Neural cell (in vitro differentiated cells): ENCODE data around the gene CYP39A1. TPM values are rescaled to one million over a fixed set of nuclear protein-coding genes. Genes with fewer than 3 reads are reported as not detected.

Experiments
- H2AFZ ChIP-seq: fragments of 200-600, 300-800 bp; sonication (generic), shearing (Covaris generic); 2 replicates; pipeline ENCODE4 v1.6.0; 2014; ENCODE audit warnings: low read depth, mild to moderate bottlenecking, antibody characterized with exemption, low read length, moderate library complexity
- H3F3A ChIP-seq: fragments of 200-600 bp; shearing (Covaris generic); 2 replicates; pipeline ENCODE4 v1.6.1; 2016; ENCODE audit warnings: mild to moderate bottlenecking, moderate library complexity, mixed read lengths, antibody characterized with exemption, low read length; ENCODE audit not compliant: insufficient read depth, poor library complexity, severe bottlenecking
- H3K27ac ChIP-seq: fragments of 200-600, 300-800 bp; sonication (generic), shearing (Covaris generic); 2 replicates; pipeline ENCODE4 v1.5.1; 2014; ENCODE audit warnings: mild to moderate bottlenecking, low read length, moderate library complexity
- H3K27me3 ChIP-seq: fragments of 300-800, 200-600 bp; sonication (generic), shearing (Covaris generic); 2 replicates; pipeline ENCODE4 v1.6.0; 2014; ENCODE audit warnings: mild to moderate bottlenecking, low read depth, low read length, moderate library complexity; ENCODE audit not compliant: insufficient read depth
- H3K36me3 ChIP-seq: fragments of 300-800, 200-600 bp; sonication (generic), shearing (Covaris generic); 2 replicates; pipeline ENCODE4 v1.5.1; 2014; ENCODE audit warnings: mild to moderate bottlenecking, antibody characterized with exemption, low read length, moderate library complexity; ENCODE audit not compliant: insufficient read depth
- H3K4me2 ChIP-seq: fragments of 300-800, 200-600 bp; sonication (generic), shearing (Covaris generic); 2 replicates; pipeline ENCODE4 v1.6.0; 2014; ENCODE audit warnings: mild to moderate bottlenecking, low read length
- H3K4me3 ChIP-seq: fragments of 300-800, 200-600 bp; sonication (generic), shearing (Covaris generic); 2 replicates; pipeline ENCODE4 v1.5.1; 2014; ENCODE audit warnings: mild to moderate bottlenecking, low read length, moderate library complexity
- H3K79me2 ChIP-seq: fragments of 200-600 bp; shearing (Covaris generic); replicated peaks from 2 replicates; pipeline ENCODE4 v1.6.0; 2014; ENCODE audit warnings: mild to moderate bottlenecking, low read length, moderate library complexity; ENCODE audit not compliant: insufficient read depth
- H3K9ac ChIP-seq: fragments of 300-800, 200-600 bp; sonication (generic), shearing (Covaris generic); 2 replicates; pipeline ENCODE4 v1.6.1; 2016; ENCODE audit warnings: mild to moderate bottlenecking, low read length, mixed read lengths
- H3K9me2 ChIP-seq: fragments of 200-600 bp; shearing (Covaris generic); 2 replicates; pipeline ENCODE4 v1.6.1; 2016; ENCODE audit warnings: mild to moderate bottlenecking, low read length, mixed read lengths; ENCODE audit not compliant: insufficient read depth
- H3K9me3 ChIP-seq: fragments of 200-600, 300-800 bp; sonication (generic), shearing (Covaris generic); 2 replicates; pipeline ENCODE4 v1.6.1; 2016; ENCODE audit warnings: mild to moderate bottlenecking, mixed run types, low read length, moderate library complexity, mixed read lengths
- H4K20me1 ChIP-seq: fragments of 200-600 bp; shearing (Covaris generic); 2 replicates; pipeline ENCODE4 v1.6.1; 2016; ENCODE audit warnings: mild to moderate bottlenecking, mixed run types; ENCODE audit not compliant: insufficient read depth
- CTCF ChIP-seq: fragments of 450-650 bp; IDR thresholded peaks from 2 replicates; pipeline ENCODE4 v1.5.1; 2014; ENCODE audit warnings: antibody characterized with exemption, mild to moderate bottlenecking, moderate library complexity; ENCODE audit not compliant: poor library complexity, severe bottlenecking
- EP300 ChIP-seq: fragments of 450-650 bp; conservative IDR thresholded peaks from 2 replicates; pipeline ENCODE4 v1.6.1; 2014; ENCODE audit warnings: antibody characterized with exemption, mild to moderate bottlenecking, moderate library complexity; ENCODE audit not compliant: poor library complexity, severe bottlenecking
- EZH2 ChIP-seq: fragments of 200-600, 300-800 bp; shearing (Covaris generic), sonication (generic); IDR thresholded peaks from 2 replicates; pipeline ENCODE4 v1.6.1; 2014; ENCODE audit warnings: antibody characterized with exemption, low read length, borderline replicate concordance, mild to moderate bottlenecking; ENCODE audit not compliant: insufficient read depth, poor library complexity, severe bottlenecking
- MXI1 ChIP-seq: fragments of 450-650 bp; conservative IDR thresholded peaks from 2 replicates; pipeline ENCODE4 v1.6.1; 2014; ENCODE audit warnings: antibody characterized with exemption, mild to moderate bottlenecking; ENCODE audit not compliant: poor library complexity, severe bottlenecking
- POLR2AphosphoS5 ChIP-seq: IDR thresholded peaks from 2 replicates; pipeline ENCODE4 v1.6.1; 2012
- RAD21 ChIP-seq: fragments of 450-650 bp; conservative IDR thresholded peaks from 2 replicates; pipeline ENCODE4 v1.6.1; 2014; ENCODE audit warnings: antibody characterized with exemption, mild to moderate bottlenecking, moderate library complexity
- REST ChIP-seq: IDR thresholded peaks from 2 replicates; pipeline ENCODE4 v1.6.1; 2012; ENCODE audit warnings: borderline replicate concordance
- SMC3 ChIP-seq: fragments of 450-650 bp; conservative IDR thresholded peaks from 2 replicates; pipeline ENCODE4 v1.6.1; 2014; ENCODE audit warnings: antibody characterized with exemption, mild to moderate bottlenecking, moderate library complexity; ENCODE audit not compliant: poor library complexity
- TAF1 ChIP-seq: IDR thresholded peaks from 2 replicates; pipeline ENCODE4 v1.6.1; 2012; ENCODE audit warnings: low read depth
- polyA plus RNA-seq: library from polyadenylated mRNA; depleted of rRNA; stranded (reverse); fragments of >200 nt; gene quantifications from 2 replicates; pipeline ENCODE4 v1.2.3, GENCODE V29; 2014

Gene CYP39A1
- polyA plus RNA-seq, 1 donor from 2014 or later: 1.4 TPM

GRCh38 chr6:46688117-46688965, 35.7 kb upstream of the CYP39A1 start:
- Histone ChIP-seq H3K27ac (no peak overlapping the region), H3K4me2 (no peak overlapping the region), H2AFZ (no peak overlapping the region), H3K9ac (no peak overlapping the region), H3K36me3 (no peaks in the 10 kb centered on the region), H3K9me2 (no peaks in the 10 kb centered on the region), H3K4me3 (no peak overlapping the region), H3K9me3 (no peaks in the 10 kb centered on the region), H3F3A (no peaks in the 10 kb centered on the region), H3K79me2 (no peaks in the 10 kb centered on the region), H4K20me1 (no peaks in the 10 kb centered on the region), H3K27me3 (no peaks in the 10 kb centered on the region)
- TF ChIP-seq TAF1: no peak
- TF ChIP-seq SMC3: no peak
- TF ChIP-seq EP300: no peak
- no peak for TF ChIP-seq REST
- TF ChIP-seq CTCF: no peak
- no peak for TF ChIP-seq POLR2AphosphoS5
- TF ChIP-seq MXI1: no peak
- no peak for TF ChIP-seq RAD21
- no peak for TF ChIP-seq EZH2

GRCh38 chr6:46687619-46688097, 35.0 kb upstream of the CYP39A1 start, which contains the start of gene TDRD6:
Gene TDRD6, plus strand, starts transcription at chr6:46687885. Its CDS starts 244 bp downstream, at chr6:46688129.
- Histone ChIP-seq H3K4me2 (no peak within 1 kb of the TSS), H3K27me3 (no peaks in the 10 kb centered on the region), H4K20me1 (no peaks in the 10 kb centered on the region), H3K4me3 (no peak within 1 kb of the TSS), H3K9ac (no peak within 1 kb of the TSS), H3K9me2 (no peaks in the 10 kb centered on the region), H3K27ac (no peak within 1 kb of the TSS), H3K36me3 (no peaks in the 10 kb centered on the region), H3F3A (no peaks in the 10 kb centered on the region), H3K79me2 (no peaks in the 10 kb centered on the region), H3K9me3 (no peaks in the 10 kb centered on the region), H2AFZ (no peak within 1 kb of the TSS)
- TF ChIP-seq REST (no peak), POLR2AphosphoS5 (no peak)
